ENCODE measurements around the gene SIN3A. TPM values are rescaled to one million over a fixed set of nuclear protein-coding genes. Genes with fewer than 3 reads are reported as not detected.

SIN3A gene
- total and polyA plus RNA-seq, 2 donors (not counting 1 experiment from before 2014, with no cell fraction given) = 32.0 to 153 TPM

- Mint-ChIP-seq H3K27me3 (no peaks in the 10 kb centered on the region), H3K27ac (no peak overlapping the region), H3K4me1 (no peaks in the 10 kb centered on the region), H3K9me3 (ENCODE audit: insufficient read depth) (no peaks in the 10 kb centered on the region), H3K4me3 (no peak overlapping the region)
- H3K36me3 ChIP-seq (replicated peaks in 1 of 2; ENCODE audit: control extremely low read depth in 1 of 2, control insufficient read depth in 1 of 2, extremely low read depth in 1 of 2, insufficient read depth in 2 of 2, low read length in 1 of 2) = peaks cover 0 to 46% of the 10 kb centered on the region in 2 experiments
- no peak overlapping the region for H2AFZ ChIP-seq (ENCODE audit: insufficient read depth, low read depth, low read length, poor library complexity, severe bottlenecking)
- no peaks in the 10 kb centered on the region for H3K79me2 ChIP-seq (ENCODE audit: control insufficient read depth, insufficient read depth, low read length)
- no peaks in the 10 kb centered on the region for H3K4me1 ChIP-seq (ENCODE audit: control insufficient read depth in 2 of 2, insufficient read depth in 2 of 2, low read length in 2 of 2)
- no peaks in the 10 kb centered on the region for H4K20me1 ChIP-seq (ENCODE audit: control insufficient read depth, insufficient read depth, low read length, poor library complexity, severe bottlenecking)
- DNase-seq (no peak), ATAC-seq (ENCODE audit: low read depth) (no peak)
- intact Hi-C loops (cut with micrococcal nuclease) = no loop called here
- no peak overlapping the region for H3K4me2 ChIP-seq (replicated peaks; ENCODE audit: low read depth, low read length, poor library complexity, severe bottlenecking)
- CTCF ChIA-PET = no interaction called here
- H3K9me3 ChIP-seq (ENCODE audit: control extremely low read depth in 1 of 3, control insufficient read depth in 2 of 3, insufficient read depth in 1 of 3, low read length in 2 of 3) = peaks cover 0 to 5% (median 0%) of the 10 kb centered on the region in 3 donors
- H3K27ac ChIP-seq (ENCODE audit: low read length in 2 of 2) = no peak overlapping the region
- no peak overlapping the region for H3K4me3 ChIP-seq (ENCODE audit: control extremely low read depth in 1 of 5, extremely low read depth in 1 of 5, insufficient read depth in 1 of 5, low read depth in 2 of 5, low read length in 4 of 5)
- POLR2A ChIA-PET = no interaction called here
- 97% methylated on average over 5 of the region's 7 CpGs for WGBS (ENCODE audit: insufficient coverage)
- H3K27me3 ChIP-seq (replicated peaks in 1 of 4; ENCODE audit: control extremely low read depth in 1 of 4, control insufficient read depth in 3 of 4, insufficient read depth in 4 of 4, low read length in 3 of 4) = no peaks in the 10 kb centered on the region
- no peak for TF ChIP-seq EZH2 (IDR thresholded peaks at IDR 0.05; ENCODE audit: borderline replicate concordance, insufficient read depth, low read depth, low read length, poor library complexity, severe bottlenecking)
- TF ChIP-seq CTCF (IDR thresholded peaks at IDR 0.05) = no peak
- no peak overlapping the region for H3K9ac ChIP-seq (ENCODE audit: low read length)
These were observed 90.6 kb downstream of the SIN3A start for GRCh38 chr15:75360856-75361255.

GRCh38 chr15:75360391-75360790 lies 91.1 kb downstream of the SIN3A start:
- ChIA-PET CTCF (no interaction called here), POLR2A (interaction anchor here (0.6 kb wide), 1 partner anchor 102 kb away, joined by 7 read pairs; no protein-coding TSS in a partner anchor)
- no peak for ATAC-seq (ENCODE audit: low read depth)
- no peak for TF ChIP-seq EZH2 (IDR thresholded peaks at IDR 0.05; ENCODE audit: borderline replicate concordance, insufficient read depth, low read depth, low read length, poor library complexity, severe bottlenecking)
- no peak overlapping the region for H2AFZ ChIP-seq (ENCODE audit: insufficient read depth, low read depth, low read length, poor library complexity, severe bottlenecking)
- H3K9ac ChIP-seq (ENCODE audit: low read length) = no peak overlapping the region
- H3K27ac Mint-ChIP-seq = no peak overlapping the region
- no peaks in the 10 kb centered on the region for H3K27me3 Mint-ChIP-seq
- 89% methylated on average over 1 of the region's 1 CpG for WGBS (ENCODE audit: insufficient coverage)
- no peak overlapping the region for H3K4me3 Mint-ChIP-seq
- no peak overlapping the region for H3K4me3 ChIP-seq (ENCODE audit: control extremely low read depth in 1 of 5, extremely low read depth in 1 of 5, insufficient read depth in 1 of 5, low read depth in 2 of 5, low read length in 4 of 5)
- no peaks in the 10 kb centered on the region for H4K20me1 ChIP-seq (ENCODE audit: control insufficient read depth, insufficient read depth, low read length, poor library complexity, severe bottlenecking)
- peaks cover 0 to 46% of the 10 kb centered on the region in 2 experiments for H3K36me3 ChIP-seq (replicated peaks in 1 of 2; ENCODE audit: control extremely low read depth in 1 of 2, control insufficient read depth in 1 of 2, extremely low read depth in 1 of 2, insufficient read depth in 2 of 2, low read length in 1 of 2)
- DNase-seq = no peak
- no peaks in the 10 kb centered on the region for H3K9me3 Mint-ChIP-seq (ENCODE audit: insufficient read depth)
- H3K4me1 Mint-ChIP-seq = no peaks in the 10 kb centered on the region
- no peak overlapping the region for H3K4me2 ChIP-seq (replicated peaks; ENCODE audit: low read depth, low read length, poor library complexity, severe bottlenecking)
- H3K4me1 ChIP-seq (ENCODE audit: control insufficient read depth in 2 of 2, insufficient read depth in 2 of 2, low read length in 2 of 2) = no peaks in the 10 kb centered on the region
- no peak overlapping the region for H3K27ac ChIP-seq (ENCODE audit: low read length in 2 of 2)
- H3K79me2 ChIP-seq (ENCODE audit: control insufficient read depth, insufficient read depth, low read length) = no peaks in the 10 kb centered on the region
- H3K9me3 ChIP-seq (ENCODE audit: control extremely low read depth in 1 of 3, control insufficient read depth in 2 of 3, insufficient read depth in 1 of 3, low read length in 2 of 3) = peaks cover 0 to 5% (median 0%) of the 10 kb centered on the region in 3 donors
- H3K27me3 ChIP-seq (replicated peaks in 1 of 4; ENCODE audit: control extremely low read depth in 1 of 4, control insufficient read depth in 3 of 4, insufficient read depth in 4 of 4, low read length in 3 of 4) = no peaks in the 10 kb centered on the region
- intact Hi-C loops (cut with micrococcal nuclease) = no loop called here
